ENCODE data around the gene MT1X. TPM values are rescaled to one million over a fixed set of nuclear protein-coding genes. Genes with fewer than 3 reads are reported as not detected.
"Not testable (repeated sequence)": the region's sequence is repeated elsewhere in the genome, so short reads cannot be mapped to it uniquely, and the experiment has no call there.

Gene MT1X
- total RNA-seq, 1 donor, result 39.9 TPM

DNA sequence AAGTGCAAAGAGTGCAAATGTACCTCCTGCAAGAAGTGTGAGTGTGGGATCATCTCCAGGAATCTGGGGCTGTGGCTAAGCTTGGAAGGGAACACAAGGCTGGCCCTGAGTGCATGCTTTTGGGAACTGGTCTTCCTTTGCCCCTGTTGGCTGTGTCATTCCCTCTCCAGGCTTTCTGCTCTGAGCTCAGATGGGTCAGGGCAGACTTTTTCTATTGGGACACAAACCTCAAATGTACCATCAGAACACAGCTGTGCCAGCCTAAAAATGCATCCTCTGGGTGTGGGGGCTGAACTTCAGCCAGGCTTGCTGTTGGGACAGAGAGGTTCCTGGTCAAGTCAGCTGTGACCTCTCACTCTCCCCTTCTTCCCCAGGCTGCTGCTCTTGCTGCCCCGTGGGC, 29.7 kb upstream of the MT1X start:
- DNase-seq (ENCODE audit: low read depth), result no peak
- no peak overlapping the region for H3K4me3 ChIP-seq (ENCODE audit: low read depth, low read length)
- TF ChIP-seq CTCF (IDR thresholded peaks at IDR 0.05; ENCODE audit: insufficient read depth, low read length), result no peak

DNA sequence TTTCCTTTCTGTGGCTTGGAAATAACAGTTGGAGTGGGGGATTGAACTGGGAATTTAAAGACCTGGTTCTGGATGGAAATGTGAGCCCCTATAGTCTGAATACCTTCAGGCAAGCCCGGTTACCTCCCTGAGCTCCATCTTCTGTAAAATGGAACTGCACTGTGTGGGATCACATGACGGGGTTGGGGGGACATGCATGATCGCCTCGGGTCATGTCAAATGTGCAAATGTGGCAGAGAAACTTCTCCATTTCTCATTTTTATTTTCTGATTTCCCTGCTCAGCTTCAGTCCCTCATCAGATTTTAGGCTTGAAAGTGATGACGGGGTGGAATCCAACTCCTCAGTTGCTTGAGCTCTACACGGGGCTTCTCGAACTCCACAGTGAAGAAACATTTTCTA, 29.1 kb upstream of the MT1X start:
- no peak for TF ChIP-seq CTCF (IDR thresholded peaks at IDR 0.05; ENCODE audit: insufficient read depth, low read length)
- no peak overlapping the region for H3K4me3 ChIP-seq (ENCODE audit: low read depth, low read length)
- DNase-seq (ENCODE audit: low read depth), result no peak

DNA sequence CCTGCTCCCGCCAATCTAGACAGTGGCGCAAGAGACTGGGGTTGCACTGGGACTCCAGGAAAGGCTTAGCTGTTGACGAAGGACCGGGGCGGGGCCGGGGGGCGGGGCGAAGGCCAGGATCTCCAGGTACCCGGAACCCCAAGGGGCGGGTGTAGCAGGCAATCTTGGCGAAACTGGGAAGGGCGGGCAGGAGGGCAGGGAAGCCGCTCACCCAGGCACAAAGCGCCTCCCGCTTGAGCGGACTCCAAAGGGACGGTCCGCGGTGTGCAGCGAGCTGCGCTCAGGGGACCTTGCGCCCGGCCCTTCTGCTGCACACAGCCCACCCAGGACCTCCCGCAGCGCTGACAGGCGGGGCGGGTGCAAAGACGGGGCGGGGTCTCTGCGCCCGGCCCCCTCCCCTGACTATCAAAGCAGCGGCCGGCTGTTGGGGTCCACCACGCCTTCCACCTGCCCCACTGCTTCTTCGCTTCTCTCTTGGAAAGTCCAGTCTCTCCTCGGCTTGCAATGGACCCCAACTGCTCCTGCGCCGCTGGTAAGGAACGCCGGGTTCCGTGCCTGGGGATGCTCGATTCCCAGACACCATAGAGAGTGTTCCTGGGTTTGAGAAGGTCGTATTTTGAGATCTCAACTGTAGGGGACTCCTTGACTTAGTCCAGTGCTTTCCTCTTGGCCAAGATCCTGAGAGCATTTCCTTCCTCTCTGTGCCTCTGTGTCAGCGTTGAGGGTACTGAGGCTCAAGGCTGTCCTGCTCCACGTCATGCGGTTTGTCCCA, 24.5 kb upstream of the MT1X start, which contains the start of gene MT1F:
Gene MT1F, plus strand, starts transcription at position 405 of the 772 bp plus-strand sequence. Its CDS starts 100 bp downstream, at position 505.
- TF ChIP-seq CTCF (IDR thresholded peaks at IDR 0.05; ENCODE audit: insufficient read depth, low read length), result no peak
- peak within 1 kb of the TSS; percentile 55 for H3K4me3 ChIP-seq (ENCODE audit: low read depth, low read length)
- no peak for DNase-seq (ENCODE audit: low read depth)

GRCh38 chr16:56658327-56658875, 23.9 kb upstream of the MT1X start:
- H3K4me3 ChIP-seq (ENCODE audit: low read depth, low read length), result peak overlapping the region; percentile 55

DNA sequence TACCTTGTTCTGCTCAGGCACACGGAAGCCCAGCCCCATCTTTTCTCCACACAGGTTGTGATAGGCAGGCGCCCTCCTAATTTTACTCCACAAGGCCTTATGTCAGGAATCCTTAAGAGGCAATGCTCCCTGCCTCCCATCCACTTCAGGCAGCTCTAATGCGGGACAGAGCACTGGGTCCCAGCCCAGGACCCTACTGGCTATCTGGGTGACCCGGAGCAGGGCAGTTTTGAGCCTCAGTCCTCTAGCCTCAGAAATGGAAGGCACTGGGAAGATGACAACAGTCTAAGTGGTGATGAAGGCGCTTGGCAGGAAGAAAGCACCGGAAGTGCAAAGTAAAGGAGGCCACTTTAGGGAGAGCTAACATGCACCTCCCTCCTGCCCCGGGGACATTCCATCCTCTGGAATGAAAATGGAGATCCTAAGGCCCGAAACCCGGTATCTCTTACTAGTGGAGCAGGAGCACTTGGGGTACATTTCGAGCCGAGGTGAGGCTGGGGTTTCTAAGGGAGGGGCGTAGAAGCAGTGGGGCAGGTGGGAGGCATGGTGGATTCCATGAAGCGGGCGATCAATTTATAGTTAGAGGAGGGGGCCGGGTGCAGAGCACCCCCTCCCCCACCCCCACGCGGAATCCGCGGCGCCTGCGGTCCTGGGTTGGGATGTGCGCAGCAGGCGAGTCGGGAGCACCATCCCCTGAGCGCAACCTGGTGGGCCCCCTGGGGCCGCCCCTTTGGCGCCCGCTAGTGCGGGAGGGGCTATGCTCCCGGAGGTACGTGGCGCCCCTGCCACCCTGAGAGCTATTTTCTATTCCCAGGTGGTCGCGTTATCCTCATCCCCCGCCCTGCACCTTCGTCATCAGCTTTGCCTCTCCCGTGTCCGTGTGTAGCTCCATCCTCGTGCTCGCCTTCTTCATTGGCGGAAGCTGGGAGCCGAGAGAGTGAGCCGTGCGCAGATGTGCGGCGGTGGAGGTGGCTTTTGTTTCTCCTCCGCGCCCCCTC, 19.6 kb upstream of the MT1X start:
- no peak for DNase-seq (ENCODE audit: low read depth)
- H3K4me3 ChIP-seq (ENCODE audit: low read depth, low read length), result no peak overlapping the region
- TF ChIP-seq CTCF (IDR thresholded peaks at IDR 0.05; ENCODE audit: insufficient read depth, low read length), result no peak

More at GRCh38 chr16:56658327-56658875, 23.9 kb upstream of the MT1X start:
- no peak for DNase-seq (ENCODE audit: low read depth)
- TF ChIP-seq CTCF (IDR thresholded peaks at IDR 0.05; ENCODE audit: insufficient read depth, low read length), result no peak

DNA sequence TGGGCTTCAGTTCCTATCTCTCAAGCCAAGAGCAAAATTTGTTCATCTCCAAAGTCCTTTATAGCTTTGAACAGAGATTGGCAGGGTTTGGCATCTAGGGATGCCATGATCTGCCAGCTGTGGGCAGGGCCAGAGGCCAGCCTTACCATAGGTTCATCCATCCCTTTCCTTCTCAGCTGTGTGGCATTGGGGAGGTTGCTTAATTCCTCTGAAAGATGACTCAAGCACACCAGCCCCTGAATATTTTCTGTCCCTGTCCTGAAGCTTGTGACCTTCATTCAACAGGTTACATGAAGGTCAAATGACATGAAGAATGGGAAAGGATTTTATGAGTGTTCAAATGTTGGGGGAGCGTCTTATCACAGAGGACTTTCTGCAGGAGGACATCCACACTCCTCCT, 17.8 kb upstream of the MT1X start:
- H3K4me3 ChIP-seq (ENCODE audit: low read depth, low read length), result no peak overlapping the region
- no peak for DNase-seq (ENCODE audit: low read depth)
- TF ChIP-seq CTCF (IDR thresholded peaks at IDR 0.05; ENCODE audit: insufficient read depth, low read length), result no peak

DNA sequence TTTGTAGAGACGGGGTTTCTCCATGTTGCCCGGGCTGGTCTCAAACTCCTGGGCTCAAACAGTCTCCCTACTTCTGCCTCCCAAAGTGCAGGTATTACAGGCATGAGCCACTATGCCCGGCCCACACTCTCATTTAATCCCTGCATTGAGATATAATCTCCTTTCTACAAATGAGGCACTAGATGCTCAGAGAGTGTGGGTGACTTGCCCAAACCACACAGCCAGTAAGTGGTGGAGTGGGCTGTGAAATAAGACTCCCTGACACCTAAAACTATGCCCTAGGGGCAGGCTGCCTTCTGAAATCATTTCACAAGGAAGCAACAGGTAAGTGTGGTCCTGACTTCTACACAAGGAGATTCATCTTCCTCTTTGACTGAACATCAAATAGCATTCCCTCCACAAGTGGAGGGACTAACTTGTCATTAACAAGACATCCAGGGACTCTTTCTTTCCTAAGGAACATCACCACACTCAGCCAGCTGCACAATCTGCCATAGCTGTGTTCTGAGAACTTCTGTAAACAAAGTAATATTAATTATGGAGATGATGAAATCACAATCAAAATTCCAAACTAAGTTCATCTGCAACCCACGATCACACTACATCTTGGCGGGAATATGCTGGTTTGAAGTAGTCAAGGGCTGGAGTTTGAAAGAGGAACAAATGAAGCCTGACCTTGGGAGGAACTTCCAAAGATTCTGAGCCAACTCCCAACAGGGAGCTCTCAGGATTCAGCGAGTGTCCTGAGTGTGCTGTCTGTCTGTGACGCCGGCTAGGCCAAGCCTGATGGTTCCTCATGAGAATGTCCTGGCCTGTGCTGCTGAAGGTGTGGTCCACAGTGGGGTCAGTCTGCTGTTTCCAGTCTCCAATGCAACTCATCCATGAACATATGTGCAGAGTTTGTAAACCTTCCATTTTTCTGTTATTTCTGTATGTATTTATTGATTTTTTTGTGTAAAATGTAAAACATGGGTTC, 16.7 kb upstream of the MT1X start:
- not testable (repeated sequence) for H3K4me3 ChIP-seq (ENCODE audit: low read depth, low read length); DNase-seq (ENCODE audit: low read depth)
